Muscle layer of colon (tissue), 2 donors: ENCODE measurements around the gene GK.
"Not testable (repeated sequence)": the region's sequence is repeated elsewhere in the genome, so short reads cannot be mapped to it uniquely, and the experiment has no call there.

Source experiments
- H3K27ac ChIP-seq: one replicate; pipeline ENCODE4 v1.7.0; 2013; ENCODE audit warnings: low read depth, mild to moderate bottlenecking, low read length, moderate library complexity
- H3K27me3 ChIP-seq, 2 donors: one replicate each; pipeline ENCODE4 v1.7.0; 2013; ENCODE audit warnings: low read length in 2 of 2, mild to moderate bottlenecking in 2 of 2; ENCODE audit not compliant: insufficient read depth in 2 of 2, control insufficient read depth in 1 of 2
- H3K36me3 ChIP-seq: one replicate; pipeline ENCODE4 v1.7.0; 2013; ENCODE audit warnings: mild to moderate bottlenecking, low read length; ENCODE audit not compliant: insufficient read depth
- H3K4me1 ChIP-seq: one replicate; pipeline ENCODE4 v1.7.0; 2013; ENCODE audit warnings: mild to moderate bottlenecking, low read length; ENCODE audit not compliant: insufficient read depth
- H3K4me3 ChIP-seq, 2 donors: one replicate each; pipeline ENCODE4 v1.7.0; 2013; ENCODE audit warnings: low read length in 2 of 2, low read depth in 1 of 2, mild to moderate bottlenecking in 1 of 2, moderate library complexity in 1 of 2
- H3K9ac ChIP-seq: one replicate; pipeline ENCODE4 v1.7.0; 2013; ENCODE audit warnings: low read length
- H3K9me3 ChIP-seq: one replicate; pipeline ENCODE4 v1.7.0; 2013; ENCODE audit warnings: mild to moderate bottlenecking, low read length
- donor health status: abdominal sarcoma.
- donor health status: Adenocarcinoma of cecum.

GK gene

GRCh38 chrX:30654989-30655607 lies 1.9 kb downstream of the GK start:
- Histone ChIP-seq H3K9me3 (no peaks in the 10 kb centered on the region), H3K36me3 (no peaks in the 10 kb centered on the region), H3K4me3 (no peak overlapping the region), H3K27ac (no peak overlapping the region), H3K27me3 (no peaks in the 10 kb centered on the region), H3K4me1 (no peaks in the 10 kb centered on the region), H3K9ac (no peak overlapping the region)

- Histone ChIP-seq H3K27ac (no peak overlapping the region), H3K4me1 (no peaks in the 10 kb centered on the region)
Observed at GRCh38 chrX:30655991-30656390, 2.8 kb downstream of the GK start.

GRCh38 chrX:30657196-30658161 lies 4.3 kb downstream of the GK start:
- H3K36me3 ChIP-seq: no peaks in the 10 kb centered on the region
- no peak overlapping the region for H3K27ac ChIP-seq
- no peaks in the 10 kb centered on the region for H3K9me3 ChIP-seq
- H3K4me1 ChIP-seq: no peaks in the 10 kb centered on the region
- H3K27me3 ChIP-seq: no peaks in the 10 kb centered on the region
- H3K9ac ChIP-seq: no peak overlapping the region
- no peak overlapping the region for H3K4me3 ChIP-seq

More at GRCh38 chrX:30655991-30656390, 2.8 kb downstream of the GK start:
- Histone ChIP-seq H3K4me3 (no peak overlapping the region), H3K9me3 (no peaks in the 10 kb centered on the region), H3K36me3 (no peaks in the 10 kb centered on the region), H3K27me3 (no peaks in the 10 kb centered on the region), H3K9ac (no peak overlapping the region)

- Histone ChIP-seq H3K4me3 (no peak overlapping the region), H3K9ac (no peak overlapping the region), H3K27me3 (no peaks in the 10 kb centered on the region), H3K4me1 (no peaks in the 10 kb centered on the region), H3K36me3 (no peaks in the 10 kb centered on the region), H3K9me3 (no peaks in the 10 kb centered on the region), H3K27ac (no peak overlapping the region)
Observed at GRCh38 chrX:30659421-30659820, 6.2 kb downstream of the GK start.

GRCh38 chrX:30661228-30661627 lies 8.0 kb downstream of the GK start:
- Histone ChIP-seq H3K9ac (no peak overlapping the region), H3K4me1 (no peaks in the 10 kb centered on the region)

GRCh38 chrX:30663322-30663721 lies 10.1 kb downstream of the GK start:
- no peak overlapping the region for H3K4me3 ChIP-seq
- no peaks in the 10 kb centered on the region for H3K9me3 ChIP-seq
- no peak overlapping the region for H3K9ac ChIP-seq
- no peaks in the 10 kb centered on the region for H3K4me1 ChIP-seq
- H3K36me3 ChIP-seq: no peaks in the 10 kb centered on the region
- no peak overlapping the region for H3K27ac ChIP-seq
- no peaks in the 10 kb centered on the region for H3K27me3 ChIP-seq

More at GRCh38 chrX:30661228-30661627, 8.0 kb downstream of the GK start:
- Histone ChIP-seq H3K36me3 (no peaks in the 10 kb centered on the region), H3K27me3 (no peaks in the 10 kb centered on the region), H3K27ac (no peak overlapping the region), H3K9me3 (no peaks in the 10 kb centered on the region), H3K4me3 (no peak overlapping the region)

- Histone ChIP-seq H3K27me3 (no peaks in the 10 kb centered on the region), H3K9ac (no peak overlapping the region), H3K4me1 (no peaks in the 10 kb centered on the region)
Observed at GRCh38 chrX:30665471-30665870, 12.2 kb downstream of the GK start.

GRCh38 chrX:30666094-30666493 lies 12.9 kb downstream of the GK start:
- no peaks in the 10 kb centered on the region for H3K4me1 ChIP-seq
- no peak overlapping the region for H3K27ac ChIP-seq
- no peaks in the 10 kb centered on the region for H3K9me3 ChIP-seq
- H3K27me3 ChIP-seq: no peaks in the 10 kb centered on the region
- H3K4me3 ChIP-seq: no peak overlapping the region
- no peak overlapping the region for H3K9ac ChIP-seq
- H3K36me3 ChIP-seq: no peaks in the 10 kb centered on the region

More at GRCh38 chrX:30665471-30665870, 12.2 kb downstream of the GK start:
- H3K36me3 ChIP-seq: no peaks in the 10 kb centered on the region
- no peaks in the 10 kb centered on the region for H3K9me3 ChIP-seq
- H3K27ac ChIP-seq: no peak overlapping the region
- no peak overlapping the region for H3K4me3 ChIP-seq

GRCh38 chrX:30668581-30668980 lies 15.4 kb downstream of the GK start:
- Histone ChIP-seq H3K4me3 (no peak overlapping the region), H3K4me1 (no peaks in the 10 kb centered on the region), H3K9me3 (no peaks in the 10 kb centered on the region), H3K27me3 (no peaks in the 10 kb centered on the region), H3K9ac (no peak overlapping the region), H3K27ac (no peak overlapping the region), H3K36me3 (no peaks in the 10 kb centered on the region)

GRCh38 chrX:30671189-30671588 lies 18.0 kb downstream of the GK start:
- not testable (repeated sequence) for H3K4me3 ChIP-seq, H3K36me3 ChIP-seq, H3K9ac ChIP-seq, H3K27ac ChIP-seq, H3K4me1 ChIP-seq, H3K27me3 ChIP-seq, H3K9me3 ChIP-seq

GRCh38 chrX:30673127-30673796 lies 20.0 kb downstream of the GK start:
- Histone ChIP-seq H3K4me1 (no peaks in the 10 kb centered on the region), H3K27ac (no peak overlapping the region), H3K4me3 (no peak overlapping the region), H3K27me3 (no peaks in the 10 kb centered on the region), H3K36me3 (no peaks in the 10 kb centered on the region), H3K9ac (no peak overlapping the region), H3K9me3 (no peaks in the 10 kb centered on the region)
